ENCODE data around the gene MAD2L1BP.
A peak's percentile ranks its signal among the peaks of the same experiment; 100 is the strongest.

MAD2L1BP gene

DNA sequence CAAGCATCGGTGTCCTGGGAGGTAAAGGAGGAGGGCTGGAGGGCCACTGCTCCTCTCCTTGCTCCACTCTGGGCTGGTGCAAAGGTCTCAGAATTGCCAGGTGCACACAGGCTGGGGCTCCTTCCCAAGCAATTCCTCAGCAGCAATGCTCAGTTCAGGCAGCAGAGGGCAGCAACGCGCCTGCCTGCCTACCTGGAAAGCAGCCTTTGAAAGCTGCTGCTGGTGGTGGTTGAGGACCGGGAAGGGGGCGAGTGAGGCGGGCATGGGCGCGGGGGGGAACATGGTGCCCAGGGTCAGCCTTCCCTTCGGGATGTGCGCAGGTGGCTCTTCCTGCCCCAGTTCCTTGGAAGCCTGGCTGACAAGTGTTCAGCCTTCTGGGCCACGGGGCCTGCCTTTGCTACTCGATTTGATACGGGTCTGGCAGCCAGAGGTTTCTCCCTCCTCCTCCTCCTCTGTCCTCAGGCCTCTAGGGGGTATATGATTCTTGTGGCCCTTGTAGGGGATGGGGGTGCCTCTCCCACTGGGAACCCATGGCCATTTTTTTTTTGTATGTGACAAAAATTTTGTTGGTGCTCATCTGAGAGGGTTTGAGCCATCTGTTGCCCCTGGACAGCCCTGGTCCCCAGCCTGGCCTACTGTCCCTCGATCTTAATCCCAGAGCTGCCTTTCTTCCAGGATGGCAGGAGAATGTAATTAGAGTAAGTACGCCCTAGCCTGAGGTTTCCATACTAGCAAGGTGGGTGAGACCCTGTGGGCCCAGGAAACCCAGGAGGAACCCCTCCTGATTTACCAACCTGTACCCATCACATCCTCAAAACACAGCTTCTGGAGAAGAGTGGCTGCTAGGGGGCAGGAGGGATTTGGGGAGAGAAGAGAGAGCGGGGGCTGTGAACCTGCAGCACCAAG is 31.9 kb downstream of the MAD2L1BP start:
- peak; percentile 87 for DNase-seq

DNA sequence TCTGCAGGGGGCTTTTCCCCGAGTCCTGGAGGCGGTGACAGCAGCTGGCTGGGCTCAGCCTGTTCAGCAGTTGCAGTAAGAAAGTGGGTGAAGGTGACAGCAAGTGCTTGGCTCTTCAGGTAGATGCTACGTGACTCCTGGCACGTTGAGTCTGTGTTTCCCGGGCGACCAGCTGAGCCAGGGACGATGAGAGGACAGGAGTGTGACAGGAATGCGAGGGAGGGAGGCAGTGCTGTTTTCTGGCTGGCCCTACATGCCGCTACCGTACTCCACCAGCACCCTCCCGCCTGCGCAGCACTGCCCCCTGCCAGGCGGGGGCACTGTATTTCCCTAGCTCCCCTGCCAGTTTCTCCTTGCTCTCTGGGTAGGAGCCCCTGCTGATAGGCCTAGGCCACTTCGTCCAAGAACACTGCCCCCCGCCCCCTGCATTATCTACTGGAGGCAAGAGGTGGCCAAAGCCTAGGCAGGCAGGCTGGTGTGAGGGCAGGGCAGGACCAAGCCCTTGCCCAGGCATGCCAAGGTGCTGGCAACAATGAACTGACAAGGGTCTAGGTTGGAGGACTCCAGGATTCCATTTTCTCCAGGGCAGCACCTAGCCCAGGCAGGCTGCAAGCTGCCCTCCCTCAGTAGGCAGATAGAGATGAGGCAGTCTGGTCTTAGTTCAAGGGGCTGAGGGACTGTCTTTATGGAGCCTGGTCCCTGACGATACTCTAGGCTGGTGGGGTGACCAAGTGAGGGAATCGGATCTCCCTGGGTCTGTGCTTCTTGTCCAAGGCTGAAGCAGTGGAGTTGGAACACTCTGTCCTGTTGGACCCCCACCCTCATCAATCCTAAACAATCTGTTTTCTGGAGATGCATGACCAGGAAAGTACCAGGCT is 32.8 kb downstream of the MAD2L1BP start:
- DNase-seq = peak; percentile 89

DNA sequence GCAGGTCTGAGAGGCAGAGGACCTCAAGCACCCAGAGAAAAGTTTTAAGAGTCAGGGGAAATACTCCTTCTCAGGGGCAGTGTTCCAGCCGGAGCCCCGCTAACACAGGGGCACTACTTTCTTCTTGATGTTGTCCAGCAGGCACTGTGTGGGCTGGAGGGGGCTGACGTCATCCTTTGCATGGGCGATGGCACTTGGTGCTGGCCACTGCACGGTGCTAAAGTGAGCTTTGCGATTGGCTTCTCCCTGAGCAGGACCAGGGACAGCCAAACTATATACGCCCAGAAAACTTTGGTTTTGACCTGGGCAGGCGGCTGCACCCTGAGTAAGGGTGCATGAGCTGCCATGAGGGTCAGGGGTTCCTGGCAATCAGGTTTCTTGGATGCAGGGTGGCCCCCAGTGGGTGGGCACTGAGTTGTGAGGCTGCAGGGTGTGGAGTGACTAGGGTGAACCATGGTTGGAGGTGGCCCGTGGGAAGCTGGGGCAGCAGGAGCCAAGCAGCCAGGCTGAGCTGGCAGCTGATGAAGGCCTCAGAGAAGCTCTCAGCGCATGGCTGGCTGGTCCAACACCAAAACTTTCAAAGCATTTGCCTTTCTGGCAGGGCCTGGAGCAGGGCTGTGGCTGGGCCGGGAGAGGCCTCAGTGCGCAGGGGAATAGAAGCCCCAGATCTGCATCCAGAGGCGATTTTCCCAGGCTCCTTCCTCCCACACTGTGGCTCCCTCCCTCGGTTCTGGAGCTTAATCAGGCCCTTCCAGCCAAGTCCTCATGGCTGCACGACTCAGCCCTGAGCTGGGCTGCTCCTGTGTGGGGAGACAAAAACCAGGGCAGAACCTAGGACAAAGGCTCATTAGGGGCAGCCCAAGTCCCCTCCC is 33.6 kb downstream of the MAD2L1BP start:
- DNase-seq = no peak

GRCh38 chr6:43669922-43670622 is 34.4 kb downstream of the MAD2L1BP start:
- no peak for DNase-seq

- DNase-seq = no peak
Observed at GRCh38 chr6:43670623-43670986, 35.0 kb downstream of the MAD2L1BP start.

- no peak for DNase-seq
Observed at GRCh38 chr6:43671011-43671800, 35.6 kb downstream of the MAD2L1BP start.

DNA sequence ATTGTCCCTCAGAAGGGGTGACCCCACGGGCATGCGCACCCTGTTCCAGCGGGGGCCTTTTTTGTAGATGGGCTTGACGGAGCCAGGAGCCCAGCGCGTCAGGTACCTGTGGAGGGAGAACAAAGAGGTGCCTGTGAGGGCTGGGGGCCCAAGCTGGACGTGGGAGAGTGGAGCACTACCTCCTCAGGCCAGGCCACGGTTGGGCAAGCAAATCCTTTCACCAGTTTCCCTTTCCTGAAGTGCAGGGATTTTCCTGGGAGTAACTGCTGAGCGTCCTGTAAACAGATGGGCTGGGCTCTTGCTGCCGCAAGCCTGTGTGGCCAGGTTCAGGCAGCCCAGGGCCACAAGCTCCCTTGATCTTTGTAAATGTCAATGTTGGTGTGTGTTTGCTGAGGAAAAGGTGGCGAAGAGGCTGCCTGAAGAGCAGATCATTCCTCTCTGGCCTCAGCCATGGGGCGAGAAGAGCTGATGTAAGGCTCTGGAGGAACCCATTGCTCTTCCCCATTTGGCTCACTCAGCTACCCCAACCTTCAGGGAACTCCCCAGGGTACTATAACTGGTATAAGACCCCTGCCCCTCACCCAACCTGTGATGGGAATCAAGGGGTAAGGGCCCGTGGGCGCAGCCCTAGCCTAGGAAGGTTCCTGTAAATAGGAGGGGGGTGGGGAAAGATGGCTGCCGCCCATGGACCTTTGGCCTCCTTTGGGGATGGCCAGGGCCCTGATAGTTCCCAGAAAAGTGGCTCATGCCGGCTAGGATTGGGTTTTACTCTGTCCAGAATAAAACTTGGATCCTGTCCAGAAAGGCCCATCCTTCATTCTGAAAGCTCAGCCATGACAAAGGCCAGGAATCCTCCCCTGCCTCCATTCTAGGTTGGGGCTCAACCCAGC is 36.4 kb downstream of the MAD2L1BP start:
- DNase-seq = no peak

DNA sequence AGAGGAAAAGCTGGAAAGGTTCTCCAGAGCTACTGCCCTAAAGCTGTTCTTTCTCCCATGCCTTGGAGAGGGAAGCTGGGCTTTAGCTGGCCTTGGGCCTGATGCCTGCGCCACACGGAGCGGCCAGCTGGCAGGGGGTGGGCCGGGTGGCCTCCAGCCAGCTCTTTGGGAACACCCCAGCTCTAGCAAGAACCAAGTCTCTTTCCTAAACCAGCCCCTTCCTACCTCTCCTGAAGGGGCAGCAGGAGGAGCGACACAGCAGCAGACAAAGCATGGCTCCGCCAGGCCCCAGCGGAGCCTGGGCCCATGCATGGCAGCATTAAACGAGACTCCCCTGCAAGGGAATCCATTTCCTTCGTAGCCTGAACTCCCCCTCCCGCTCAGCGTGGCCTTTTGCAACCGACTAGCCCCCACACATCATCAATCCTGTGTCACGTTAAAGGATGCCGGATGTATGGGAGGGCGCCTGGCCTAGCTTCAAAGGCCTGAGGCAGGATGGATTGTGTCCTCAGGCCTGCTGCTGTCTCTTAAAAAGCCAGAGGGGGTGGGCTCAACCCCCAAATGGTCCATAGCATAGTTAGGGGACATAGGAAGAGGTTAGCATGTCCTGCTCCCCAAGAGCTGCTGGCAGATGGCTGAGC is 37.9 kb downstream of the MAD2L1BP start:
- no peak for DNase-seq

GRCh38 chr6:43674291-43674690 is 38.7 kb downstream of the MAD2L1BP start:
- DNase-seq = no peak

- no peak for DNase-seq
Observed at GRCh38 chr6:43674921-43675320, 39.3 kb downstream of the MAD2L1BP start.

DNA sequence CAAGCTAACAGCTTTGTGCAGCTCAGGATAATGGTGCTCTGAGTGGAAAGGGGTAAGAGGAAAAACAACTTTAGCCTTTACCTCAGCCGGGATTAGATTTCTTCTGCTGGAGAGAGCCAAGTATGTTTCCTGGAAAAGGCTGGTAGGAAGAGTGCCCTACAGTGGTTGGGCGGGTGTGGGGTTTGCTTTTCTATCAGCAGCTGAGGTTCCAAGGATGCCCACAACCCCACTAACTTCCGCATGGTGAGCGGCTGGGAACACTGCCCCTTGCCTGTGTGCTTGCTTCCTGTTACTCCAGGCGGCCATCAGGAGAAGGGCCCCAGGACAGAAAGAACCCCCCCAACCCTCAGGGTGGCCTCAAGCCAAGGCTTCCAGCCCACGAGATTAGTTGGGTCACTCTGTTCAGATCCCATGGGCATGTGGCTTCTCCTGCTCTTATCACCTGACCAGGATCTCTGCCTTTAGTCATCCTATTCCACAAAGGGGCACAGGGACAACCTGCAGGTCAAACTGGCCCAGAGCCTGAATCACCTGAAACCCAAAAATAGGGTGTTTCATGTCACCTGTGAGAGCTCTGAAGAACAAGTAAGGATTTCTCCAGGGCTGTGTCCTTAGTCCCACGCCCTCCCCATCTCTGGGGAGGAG is 41.4 kb downstream of the MAD2L1BP start:
- no peak for DNase-seq

- no peak for DNase-seq
Observed at GRCh38 chr6:43677759-43678158, 42.1 kb downstream of the MAD2L1BP start.

DNA sequence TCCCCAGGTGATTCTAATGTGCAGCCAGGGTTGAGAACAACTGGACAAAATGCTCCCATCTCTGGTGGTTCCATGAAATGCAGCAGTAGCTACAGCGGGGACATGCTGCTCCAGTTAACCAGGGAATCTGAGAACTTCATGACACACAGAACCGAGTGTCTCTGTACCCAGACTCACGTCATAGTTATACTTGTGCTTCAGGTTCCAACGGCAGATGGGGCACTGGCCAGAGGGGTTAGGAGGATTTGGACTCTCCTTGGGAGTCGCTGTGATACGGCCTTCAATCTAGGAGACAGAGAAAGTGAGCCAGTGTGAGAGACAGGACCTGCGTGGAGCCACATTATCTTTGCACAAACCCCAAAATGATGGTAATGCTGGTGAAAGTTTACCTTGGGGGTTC is 42.7 kb downstream of the MAD2L1BP start:
- DNase-seq = no peak

- DNase-seq = no peak
Observed at GRCh38 chr6:43679057-43679456, 43.4 kb downstream of the MAD2L1BP start.

DNA sequence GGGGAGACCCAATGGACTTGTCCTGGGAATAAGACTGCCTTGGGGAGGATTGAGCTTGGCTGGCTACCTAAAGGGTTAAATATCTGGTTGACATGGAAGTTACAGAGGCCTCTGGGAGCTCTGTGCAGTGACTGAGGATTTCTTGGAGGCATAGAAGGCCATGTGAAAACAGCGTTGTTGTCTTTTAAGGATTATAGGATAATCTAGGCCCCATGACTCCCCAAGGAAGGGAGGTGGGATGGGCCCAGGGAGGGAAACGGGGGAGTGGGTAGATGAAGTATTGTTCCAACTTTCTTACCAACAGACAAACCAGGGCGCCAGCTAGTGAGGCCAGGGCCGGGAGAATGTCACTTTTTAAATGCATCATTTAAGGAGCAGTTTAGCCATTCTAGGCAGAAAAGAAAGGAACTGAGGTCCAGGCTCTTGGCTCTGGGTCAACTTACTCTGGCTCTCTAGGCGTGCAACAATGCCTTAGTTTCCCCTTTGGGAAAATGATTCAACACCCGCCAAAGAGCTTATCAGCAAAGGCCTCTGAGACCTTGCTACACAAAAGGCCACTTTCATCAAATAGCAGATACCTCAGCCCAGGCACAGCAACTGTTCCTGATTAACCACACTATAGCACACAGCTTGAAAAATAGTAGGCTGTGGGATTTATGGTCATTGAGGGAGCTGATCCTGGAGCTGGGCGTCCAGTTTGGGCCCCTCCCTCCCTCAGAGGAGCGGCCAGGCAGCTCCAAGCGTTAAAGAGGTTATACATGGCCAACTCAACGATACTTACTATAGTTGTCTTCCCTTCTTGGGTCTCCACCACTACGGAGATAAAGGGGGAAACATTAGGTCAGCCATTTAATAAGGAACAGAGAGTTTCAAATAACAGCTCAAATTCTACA is 44.9 kb downstream of the MAD2L1BP start:
- DNase-seq = no peak

- DNase-seq = no peak
Observed at GRCh38 chr6:43681303-43681702, 45.7 kb downstream of the MAD2L1BP start.

- DNase-seq = no peak
Observed at GRCh38 chr6:43682724-43683429, 47.2 kb downstream of the MAD2L1BP start.

Data from NCI-H146 (cell line).